ENCODE measurements around the gene TC2N. TPM values are rescaled to one million over a fixed set of nuclear protein-coding genes. Genes with fewer than 3 reads are reported as not detected.

Gene TC2N
- total and polyA plus RNA-seq, 2 of the 4 experiments (the other 2 are of a cell fraction): 0.03 to 0.18 TPM

DNA sequence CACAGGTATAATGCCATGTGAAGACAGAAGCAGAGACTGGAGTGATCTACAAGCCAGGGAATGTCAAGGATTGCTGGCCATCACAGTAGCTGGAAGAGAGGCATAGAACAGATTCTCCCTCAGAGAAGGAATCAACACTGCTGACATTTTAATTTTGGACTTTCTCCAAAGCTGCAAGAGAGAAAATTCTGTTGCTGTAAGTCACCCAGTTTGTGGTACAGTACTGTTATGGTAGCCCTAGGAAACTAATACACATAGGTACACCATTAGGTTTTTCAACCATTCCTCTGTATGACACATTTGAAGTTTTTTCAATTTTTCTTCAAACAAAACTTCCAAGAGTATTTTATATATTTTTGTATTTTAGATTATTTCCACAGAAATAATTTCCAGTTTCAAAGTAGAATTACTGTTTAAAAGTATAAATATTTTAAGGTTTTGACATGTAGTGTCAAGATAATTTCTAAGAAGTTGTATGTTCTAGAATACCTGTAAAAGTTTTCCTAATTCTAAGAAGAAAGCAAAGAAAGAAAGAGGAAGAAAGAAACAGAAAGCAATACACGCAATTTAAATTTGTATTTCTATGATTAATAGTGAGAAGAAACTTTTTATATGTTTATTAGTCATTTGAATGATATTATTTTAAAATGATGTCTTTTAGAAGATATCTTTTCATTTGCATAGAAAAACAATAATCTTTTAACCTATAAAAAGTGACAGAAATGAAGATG is 70.6 kb downstream of the TC2N start:
- intact Hi-C loops (cut with micrococcal nuclease): no loop called here
- H2BK15ac ChIP-seq (ENCODE audit: low read depth, low read length): no peak overlapping the region
- H3K27me3 ChIP-seq (ENCODE audit: control insufficient read depth, insufficient read depth, low read length): no peaks in the 10 kb centered on the region
- ATAC-seq (ENCODE audit: low read depth) (peak; percentile 66), DNase-seq (peak; percentile 28)
- in situ Hi-C loops (cut with MboI; ENCODE audit: low sequenced_read_pairs): no loop called here
- H4K8ac ChIP-seq (ENCODE audit: low read depth in 2 of 2, low read length in 2 of 2): no peak overlapping the region
- H3K4me1 ChIP-seq (ENCODE audit: control insufficient read depth, insufficient read depth, low read length): no peaks in the 10 kb centered on the region
- H3K4me2 ChIP-seq (ENCODE audit: low read depth, low read length): no peak overlapping the region
- H2AK9ac ChIP-seq (replicated peaks; ENCODE audit: low read depth, low read length, poor library complexity): no peak overlapping the region
- no peak overlapping the region for H3K56ac ChIP-seq (ENCODE audit: extremely low read depth, insufficient read depth, low read length)
- H2BK5ac ChIP-seq (ENCODE audit: low read depth, low read length, poor library complexity, severe bottlenecking): no peak overlapping the region
- H4K5ac ChIP-seq (ENCODE audit: low read depth, low read length): no peak overlapping the region
- no peak overlapping the region for H2BK20ac ChIP-seq (ENCODE audit: low read depth, low read length)
- H3K9me3 ChIP-seq (ENCODE audit: control insufficient read depth, insufficient read depth, low read length): no peaks in the 10 kb centered on the region
- no peak overlapping the region for H3K27ac ChIP-seq (ENCODE audit: insufficient read depth, low read length)
- H3K9me1 ChIP-seq (ENCODE audit: insufficient read depth, low read length): no peaks in the 10 kb centered on the region
- no peak overlapping the region for H3K9ac ChIP-seq (ENCODE audit: low read depth, low read length)
- no peak overlapping the region for H3K18ac ChIP-seq (ENCODE audit: low read depth, low read length)
- no peak overlapping the region for H2BK120ac ChIP-seq (ENCODE audit: low read depth, low read length)
- POLR2A ChIA-PET (ENCODE audit: unreplicated experiment): no interaction called here
- dilution Hi-C loops (cut with HindIII; ENCODE audit: low sequenced_read_pairs, unreplicated experiment): no loop called here
- no peak overlapping the region for H2AFZ ChIP-seq (replicated peaks; ENCODE audit: low read length, poor library complexity)
- H4K20me1 ChIP-seq (ENCODE audit: insufficient read depth, low read length): no peaks in the 10 kb centered on the region
- no peak overlapping the region for H3K14ac ChIP-seq (replicated peaks; ENCODE audit: low read depth, low read length)
- H3K23ac ChIP-seq (ENCODE audit: low read depth, low read length): no peak overlapping the region
- no peak overlapping the region for H3K4ac ChIP-seq (ENCODE audit: low read depth, low read length)
- no peaks in the 10 kb centered on the region for H3K36me3 ChIP-seq (ENCODE audit: control insufficient read depth, insufficient read depth, low read length)
- no peak overlapping the region for H3K4me3 ChIP-seq (ENCODE audit: insufficient read depth, low read depth, low read length)
- TF ChIP-seq MAFK (IDR thresholded peaks at IDR 0.05; ENCODE audit: low read depth, low read length) (no peak), CHD1 (IDR thresholded peaks at IDR 0.05; ENCODE audit: low read depth, low read length) (no peak), BHLHE40 (IDR thresholded peaks at IDR 0.05; ENCODE audit: low read depth, low read length) (no peak), MAZ (IDR thresholded peaks at IDR 0.05; ENCODE audit: borderline replicate concordance, low read depth, low read length) (no peak), FOS (IDR thresholded peaks at IDR 0.05; ENCODE audit: low read depth, low read length) (no peak), NFE2L2 (IDR thresholded peaks at IDR 0.05; ENCODE audit: low read depth, low read length) (no peak), CEBPB (IDR thresholded peaks at IDR 0.05; ENCODE audit: low read depth, low read length) (no peak), SMC3 (IDR thresholded peaks at IDR 0.05; ENCODE audit: low read depth, low read length) (no peak), RCOR1 (IDR thresholded peaks at IDR 0.05; ENCODE audit: insufficient replicate concordance, low read length) (no peak), MXI1 (IDR thresholded peaks at IDR 0.05; ENCODE audit: borderline replicate concordance, low read depth, low read length) (no peak), RAD21 (IDR thresholded peaks at IDR 0.05; ENCODE audit: low read length) (no peak), POLR2A (IDR thresholded peaks at IDR 0.05; ENCODE audit: low read depth, low read length) (no peak), RFX5 (IDR thresholded peaks at IDR 0.05; ENCODE audit: low read depth, low read length) (no peak)
- TF ChIP-seq, protein P1, sequence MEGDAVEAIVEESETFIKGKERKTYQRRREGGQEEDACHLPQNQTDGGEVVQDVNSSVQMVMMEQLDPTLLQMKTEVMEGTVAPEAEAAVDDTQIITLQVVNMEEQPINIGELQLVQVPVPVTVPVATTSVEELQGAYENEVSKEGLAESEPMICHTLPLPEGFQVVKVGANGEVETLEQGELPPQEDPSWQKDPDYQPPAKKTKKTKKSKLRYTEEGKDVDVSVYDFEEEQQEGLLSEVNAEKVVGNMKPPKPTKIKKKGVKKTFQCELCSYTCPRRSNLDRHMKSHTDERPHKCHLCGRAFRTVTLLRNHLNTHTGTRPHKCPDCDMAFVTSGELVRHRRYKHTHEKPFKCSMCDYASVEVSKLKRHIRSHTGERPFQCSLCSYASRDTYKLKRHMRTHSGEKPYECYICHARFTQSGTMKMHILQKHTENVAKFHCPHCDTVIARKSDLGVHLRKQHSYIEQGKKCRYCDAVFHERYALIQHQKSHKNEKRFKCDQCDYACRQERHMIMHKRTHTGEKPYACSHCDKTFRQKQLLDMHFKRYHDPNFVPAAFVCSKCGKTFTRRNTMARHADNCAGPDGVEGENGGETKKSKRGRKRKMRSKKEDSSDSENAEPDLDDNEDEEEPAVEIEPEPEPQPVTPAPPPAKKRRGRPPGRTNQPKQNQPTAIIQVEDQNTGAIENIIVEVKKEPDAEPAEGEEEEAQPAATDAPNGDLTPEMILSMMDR (conservative IDR thresholded peaks at IDR 0.05; ENCODE audit: low read depth, low read length): no peak
- TF ChIP-seq, protein P2, sequence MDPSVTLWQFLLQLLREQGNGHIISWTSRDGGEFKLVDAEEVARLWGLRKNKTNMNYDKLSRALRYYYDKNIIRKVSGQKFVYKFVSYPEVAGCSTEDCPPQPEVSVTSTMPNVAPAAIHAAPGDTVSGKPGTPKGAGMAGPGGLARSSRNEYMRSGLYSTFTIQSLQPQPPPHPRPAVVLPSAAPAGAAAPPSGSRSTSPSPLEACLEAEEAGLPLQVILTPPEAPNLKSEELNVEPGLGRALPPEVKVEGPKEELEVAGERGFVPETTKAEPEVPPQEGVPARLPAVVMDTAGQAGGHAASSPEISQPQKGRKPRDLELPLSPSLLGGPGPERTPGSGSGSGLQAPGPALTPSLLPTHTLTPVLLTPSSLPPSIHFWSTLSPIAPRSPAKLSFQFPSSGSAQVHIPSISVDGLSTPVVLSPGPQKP (IDR thresholded peaks at IDR 0.05; ENCODE audit: borderline replicate concordance, low read depth, low read length): no peak
- TF ChIP-seq, protein P3, sequence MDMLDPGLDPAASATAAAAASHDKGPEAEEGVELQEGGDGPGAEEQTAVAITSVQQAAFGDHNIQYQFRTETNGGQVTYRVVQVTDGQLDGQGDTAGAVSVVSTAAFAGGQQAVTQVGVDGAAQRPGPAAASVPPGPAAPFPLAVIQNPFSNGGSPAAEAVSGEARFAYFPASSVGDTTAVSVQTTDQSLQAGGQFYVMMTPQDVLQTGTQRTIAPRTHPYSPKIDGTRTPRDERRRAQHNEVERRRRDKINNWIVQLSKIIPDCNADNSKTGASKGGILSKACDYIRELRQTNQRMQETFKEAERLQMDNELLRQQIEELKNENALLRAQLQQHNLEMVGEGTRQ (IDR thresholded peaks at IDR 0.05; ENCODE audit: low read depth, low read length): no peak
- no peak overlapping the region for H4K91ac ChIP-seq (ENCODE audit: insufficient read depth, low read depth, low read length)
- BruUV-seq (replicated peaks): no TSS peak
- CTCF ChIA-PET: no interaction called here
- WGBS, 2 experiments (ENCODE audit: extremely low coverage in 2 of 2, insufficient read length in 1 of 2): no CpG with 5 or more reads among the region's 1 CpG
- H2AK5ac ChIP-seq (ENCODE audit: low read depth, low read length): no peak overlapping the region
- no peaks in the 10 kb centered on the region for H3K79me1 ChIP-seq (ENCODE audit: low read depth in 1 of 2, low read length in 2 of 2)
